ENCODE measurements around the gene MIPEP.

- no peak for TF ChIP-seq CTCF (IDR thresholded peaks at IDR 0.05)
- no peak for TF ChIP-seq POLR2A (IDR thresholded peaks at IDR 0.05)
These were observed 23.3 kb upstream of the MIPEP start for GRCh38 chr13:23912469-23912868.

Measured in thyroid gland (tissue), 4 donors.